ENCODE results near the gene B3GNT8. TPM values are rescaled to one million over a fixed set of nuclear protein-coding genes. Genes with fewer than 3 reads are reported as not detected.
"Not testable (repeated sequence)": the region's sequence is repeated elsewhere in the genome, so short reads cannot be mapped to it uniquely, and the experiment has no call there.

The B3GNT8 gene
- total RNA-seq, result 0.86 and 1.6 TPM in 2 replicates

- DNase-seq (ENCODE audit: low read depth), result peak; percentile 75
- H3K4me3 ChIP-seq (ENCODE audit: low read depth, low read length), result peak within 1 kb of the TSS; percentile 61
- TF ChIP-seq CTCF (IDR thresholded peaks at IDR 0.05; ENCODE audit: insufficient read depth, low read depth, low read length), result no peak
These were observed at the start of gene B3GNT8 for GRCh38 chr19:41426952-41427646. B3GNT8 (minus strand) TSS chr19:41427374; CDS start chr19:41426778, 596 bp downstream.

GRCh38 chr19:41476583-41476982 is 49.4 kb upstream of the B3GNT8 start:
- no peak overlapping the region for H3K4me3 ChIP-seq (ENCODE audit: low read depth, low read length)
- TF ChIP-seq CTCF (IDR thresholded peaks at IDR 0.05; ENCODE audit: insufficient read depth, low read depth, low read length), result no peak
- DNase-seq (ENCODE audit: low read depth), result no peak

- DNase-seq (ENCODE audit: low read depth); H3K4me3 ChIP-seq (ENCODE audit: low read depth, low read length): not testable (repeated sequence)
These were observed 36.4 kb upstream of the B3GNT8 start for GRCh38 chr19:41463257-41464256.

- no peak for DNase-seq (ENCODE audit: low read depth)
- no peak for TF ChIP-seq CTCF (IDR thresholded peaks at IDR 0.05; ENCODE audit: insufficient read depth, low read depth, low read length)
- H3K4me3 ChIP-seq (ENCODE audit: low read depth, low read length), result no peak overlapping the region
These were observed 35.3 kb upstream of the B3GNT8 start for GRCh38 chr19:41462497-41462896.

- H3K4me3 ChIP-seq (ENCODE audit: low read depth, low read length), result no peak overlapping the region
- DNase-seq (ENCODE audit: low read depth), result no peak
- TF ChIP-seq CTCF (IDR thresholded peaks at IDR 0.05; ENCODE audit: insufficient read depth, low read depth, low read length), result no peak
These were observed 30.1 kb upstream of the B3GNT8 start for GRCh38 chr19:41457241-41457640.

- no peak for TF ChIP-seq CTCF (IDR thresholded peaks at IDR 0.05; ENCODE audit: insufficient read depth, low read depth, low read length)
- peak; percentile 32 for DNase-seq (ENCODE audit: low read depth)
- no peak overlapping the region for H3K4me3 ChIP-seq (ENCODE audit: low read depth, low read length)
These were observed 29.3 kb upstream of the B3GNT8 start for GRCh38 chr19:41456342-41456918.

- no peak for TF ChIP-seq CTCF (IDR thresholded peaks at IDR 0.05; ENCODE audit: insufficient read depth, low read depth, low read length)
- no peak for DNase-seq (ENCODE audit: low read depth)
- no peak overlapping the region for H3K4me3 ChIP-seq (ENCODE audit: low read depth, low read length)
These were observed 28.8 kb upstream of the B3GNT8 start for GRCh38 chr19:41455936-41456335.
